ENCODE results near the gene FOXK1.

DNA sequence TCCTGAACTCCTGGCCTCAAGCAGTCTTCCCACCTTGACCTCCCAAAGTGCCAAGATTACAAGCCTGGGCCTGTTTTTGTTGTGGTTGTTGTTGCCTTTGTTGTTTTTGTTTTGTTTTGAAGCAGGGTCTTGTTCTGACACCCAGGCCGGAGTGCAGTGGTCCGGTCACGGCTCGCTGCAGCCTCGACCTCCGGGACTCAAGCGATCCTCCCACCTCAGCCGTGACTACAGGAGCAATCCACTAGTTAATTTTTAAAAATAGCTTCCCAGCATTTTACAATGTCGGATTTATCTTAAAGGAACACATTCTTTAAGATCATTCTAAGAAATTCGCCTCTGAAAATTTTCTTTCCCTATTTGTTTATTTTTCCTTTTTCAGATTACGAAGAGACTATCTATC is 65.7 kb downstream of the FOXK1 start:
- no peak for TF ChIP-seq POLR2AphosphoS5 (IDR thresholded peaks at IDR 0.05; ENCODE audit: borderline replicate concordance, low read depth, low read length)
- no peak for TF ChIP-seq EZH2 (IDR thresholded peaks at IDR 0.05)
- TF ChIP-seq FOXP2 (optimal IDR thresholded peaks at IDR 0.05; ENCODE audit: control extremely low read depth, extremely low read length, insufficient read depth), result no peak
